HG03135 (cell line): Measurements from ENCODE around the gene CACNA1D.

ENCODE experiments used
- ATAC-seq: cut with Tn5 transposase; IDR thresholded peaks from one replicate; pipeline ENCODE4 v1.9.1; 2021; ENCODE audit warnings: mild to moderate bottlenecking, moderate library complexity; ENCODE audit not compliant: unreplicated experiment

CACNA1D gene

DNA sequence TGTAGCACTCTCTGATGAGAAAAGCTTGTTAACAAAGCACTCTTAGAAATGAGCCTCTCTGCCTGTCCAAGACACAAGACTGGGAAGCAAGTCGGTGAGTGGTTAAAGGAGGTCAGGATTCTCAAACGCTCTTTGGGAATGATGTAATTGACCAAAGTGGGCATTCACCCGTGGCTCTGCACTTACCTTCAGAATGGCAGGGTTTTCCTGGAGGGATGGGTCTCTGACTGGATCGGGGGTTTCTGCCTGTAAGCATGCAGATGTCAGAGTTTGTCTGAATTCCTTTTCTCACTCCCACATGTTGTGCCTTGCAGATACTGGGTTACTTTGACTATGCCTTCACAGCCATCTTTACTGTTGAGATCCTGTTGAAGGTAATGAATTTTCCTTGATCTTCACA lies 245.6 kb downstream of the CACNA1D start:
- no peak for ATAC-seq

DNA sequence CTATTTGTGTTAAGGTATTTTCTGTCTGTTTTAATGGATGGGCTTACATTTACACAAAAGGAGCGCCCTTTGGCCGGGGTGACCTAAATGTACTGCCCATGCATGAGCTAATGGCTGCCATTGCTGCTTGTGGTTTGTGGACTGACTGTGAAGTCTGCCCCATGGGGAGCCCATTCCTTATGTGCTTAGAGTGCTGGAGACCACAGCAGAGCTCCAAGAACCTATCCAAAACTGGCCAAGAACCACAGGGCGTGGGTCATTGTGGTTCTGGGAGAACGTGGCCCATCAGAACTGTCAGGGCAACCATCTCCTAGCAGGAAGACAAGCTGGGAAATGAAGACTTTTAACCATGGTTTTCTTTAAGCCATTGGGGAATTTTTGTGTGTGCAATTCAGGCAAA lies 246.5 kb downstream of the CACNA1D start:
- ATAC-seq: no peak

DNA sequence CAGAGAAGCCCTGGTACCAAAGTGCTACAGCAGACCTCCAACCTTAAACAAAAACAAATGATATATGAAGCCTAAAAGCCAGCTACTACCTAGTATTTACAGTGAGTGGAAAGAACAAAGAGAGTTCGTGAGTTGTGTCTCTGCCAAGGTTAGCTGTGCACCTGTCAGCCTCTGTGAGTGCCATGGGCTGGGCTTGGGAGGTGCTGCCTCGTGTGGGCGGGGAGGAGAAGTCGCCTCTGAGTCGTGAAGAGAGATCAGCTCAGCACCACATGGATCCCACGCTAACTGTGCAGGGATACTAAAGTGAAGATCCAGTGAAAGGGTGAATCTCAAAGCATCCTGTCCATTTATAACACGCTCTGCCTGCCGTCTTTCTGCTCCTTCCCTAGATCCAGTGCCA lies 249.9 kb downstream of the CACNA1D start:
- ATAC-seq: no peak

DNA sequence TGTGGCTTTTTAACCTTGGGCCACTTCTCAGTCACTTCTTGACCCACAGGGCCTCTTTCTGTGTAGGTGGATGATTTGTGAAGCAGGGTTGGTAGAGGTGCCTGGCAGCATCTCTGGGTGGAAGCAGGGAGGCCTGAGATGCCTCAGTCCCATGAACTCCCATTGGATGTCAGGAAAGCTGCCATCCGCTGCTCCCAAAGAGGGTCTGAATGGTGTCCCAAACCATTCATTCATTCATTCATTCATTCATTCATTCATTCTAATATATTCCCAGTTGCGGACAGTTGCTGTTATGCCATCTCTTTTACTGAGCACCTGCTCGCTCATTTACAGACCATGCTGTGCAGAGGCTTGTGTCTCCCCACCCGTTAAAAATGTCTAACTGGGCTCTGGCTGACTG lies 253.1 kb downstream of the CACNA1D start:
- no peak for ATAC-seq

DNA sequence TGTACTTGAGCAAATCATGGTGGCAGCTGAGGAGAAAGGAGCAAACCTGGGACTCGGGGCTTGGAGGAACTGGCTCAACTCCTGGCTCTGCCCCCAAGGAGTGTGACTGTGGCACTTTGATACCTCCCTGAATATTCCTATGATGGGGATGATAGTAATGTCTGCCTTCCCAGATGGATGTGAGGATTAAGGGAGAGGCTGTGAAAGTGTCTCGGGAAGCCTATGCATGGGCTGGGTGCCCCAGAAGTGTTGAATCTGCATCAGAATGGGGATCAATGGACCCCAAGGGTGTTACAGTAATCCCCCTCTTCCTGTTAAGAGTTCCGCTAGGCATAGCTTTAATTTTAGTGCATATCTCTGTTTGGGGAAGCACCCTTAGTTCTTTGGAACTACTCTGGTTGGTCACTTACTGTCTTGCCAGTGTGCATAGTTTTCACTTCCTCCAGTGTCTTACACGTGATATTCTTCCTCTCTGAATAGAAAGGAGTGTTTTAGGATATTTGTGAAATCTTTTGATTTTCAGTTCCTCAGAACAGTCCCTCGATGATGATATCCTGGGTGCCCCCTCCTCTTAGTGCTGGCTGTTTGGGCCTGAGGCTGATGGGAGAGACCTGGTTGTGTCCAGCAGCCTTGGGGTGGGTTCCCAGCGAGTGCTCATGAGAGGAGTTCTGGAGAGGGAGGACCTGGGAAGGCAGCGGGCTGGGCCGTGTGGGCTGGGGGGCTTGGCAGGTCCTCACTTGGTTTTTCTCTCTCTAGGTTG lies 254.3 kb downstream of the CACNA1D start:
- ATAC-seq: peak; percentile 82

DNA sequence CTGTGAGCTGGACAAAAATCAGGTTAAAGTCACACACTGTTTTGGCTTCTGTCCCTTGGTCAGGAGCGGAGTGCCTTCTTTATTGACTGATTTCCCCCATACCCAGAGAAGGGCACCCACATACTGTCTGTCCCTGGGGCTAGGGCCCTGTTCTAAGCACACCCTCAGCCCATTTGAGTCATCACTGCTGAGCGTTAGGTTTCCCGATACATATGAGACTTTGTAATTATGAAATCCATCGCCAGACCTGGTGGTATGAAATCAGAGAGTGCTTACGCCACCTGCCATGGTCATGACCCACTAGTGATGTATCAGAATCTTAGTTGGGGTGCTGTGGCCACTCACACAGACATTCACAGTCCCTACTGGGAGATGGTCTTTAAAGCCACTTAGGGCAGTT lies 255.0 kb downstream of the CACNA1D start:
- no peak for ATAC-seq

DNA sequence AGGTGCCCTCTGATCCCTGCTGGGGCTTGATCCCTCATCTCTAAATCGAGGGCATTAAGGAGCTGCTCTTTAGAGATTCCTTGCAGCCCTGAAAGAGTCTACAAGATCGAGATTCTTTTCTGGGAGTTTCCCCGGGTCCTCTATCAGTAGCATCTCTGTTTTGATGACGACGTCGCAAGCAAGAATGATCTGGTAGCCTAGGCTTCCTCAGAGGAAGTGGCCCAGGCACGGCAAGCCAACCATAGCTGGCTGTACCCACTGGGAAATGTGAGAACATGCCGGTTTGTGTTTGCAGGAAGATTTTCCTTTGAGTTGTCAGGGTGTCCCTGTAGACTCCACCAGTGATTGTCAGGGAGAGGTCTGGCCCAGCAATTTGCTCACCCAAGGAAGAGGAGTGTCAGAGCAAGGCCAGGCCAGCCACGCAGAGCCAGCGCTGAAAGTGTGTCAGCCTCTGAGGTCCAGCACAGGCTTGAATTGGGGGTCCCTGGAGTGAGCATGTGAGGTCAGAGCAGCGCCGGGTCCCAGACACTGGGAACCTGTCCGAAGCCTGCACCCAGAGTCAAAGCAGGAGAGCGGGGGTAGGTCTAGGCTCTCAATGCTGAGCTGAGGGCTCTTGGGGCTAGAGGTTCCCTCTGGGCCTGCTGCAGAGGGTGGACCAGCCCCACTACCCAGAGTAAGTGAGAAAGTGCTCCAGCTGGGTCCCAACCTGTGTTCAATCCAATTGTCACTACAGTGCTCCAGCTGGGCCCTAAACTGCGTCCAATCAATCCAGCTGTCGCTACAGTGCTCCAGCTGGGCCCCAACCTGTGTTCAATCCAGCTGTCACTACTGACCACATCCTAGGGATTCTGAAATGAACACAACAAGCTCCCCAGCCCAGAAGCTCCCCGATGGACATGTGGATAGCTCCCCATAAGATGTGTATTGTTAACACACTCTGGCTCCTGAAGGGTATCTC lies 256.1 kb downstream of the CACNA1D start:
- ATAC-seq: no peak

DNA sequence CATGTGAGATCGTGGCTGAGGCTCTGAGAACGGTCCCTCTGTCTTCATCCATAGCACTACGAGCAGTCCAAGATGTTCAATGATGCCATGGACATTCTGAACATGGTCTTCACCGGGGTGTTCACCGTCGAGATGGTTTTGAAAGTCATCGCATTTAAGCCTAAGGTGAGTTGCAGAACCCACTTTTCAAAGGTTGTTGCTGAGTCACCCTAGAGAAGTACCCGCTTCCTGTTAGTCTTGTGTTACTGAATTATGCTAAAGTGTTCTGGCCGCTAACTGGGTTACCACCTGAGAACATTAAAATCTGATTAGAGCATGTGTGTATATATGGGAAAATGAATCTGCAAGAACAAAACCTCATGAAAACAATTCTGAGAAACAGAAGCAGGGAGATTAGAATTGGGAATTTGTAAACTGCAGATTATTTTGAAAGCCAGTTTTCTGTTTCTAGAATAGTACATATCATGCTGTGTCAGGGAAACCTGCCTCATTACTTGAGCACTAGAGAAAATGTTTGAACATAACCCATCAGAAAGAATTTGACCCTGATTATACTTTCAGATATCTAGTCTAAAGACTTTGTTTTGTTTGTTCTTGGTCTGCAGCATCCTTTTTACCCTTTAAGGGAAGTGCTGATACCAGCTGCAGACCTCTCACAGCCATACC lies 259.2 kb downstream of the CACNA1D start:
- ATAC-seq: peak; percentile 48

DNA sequence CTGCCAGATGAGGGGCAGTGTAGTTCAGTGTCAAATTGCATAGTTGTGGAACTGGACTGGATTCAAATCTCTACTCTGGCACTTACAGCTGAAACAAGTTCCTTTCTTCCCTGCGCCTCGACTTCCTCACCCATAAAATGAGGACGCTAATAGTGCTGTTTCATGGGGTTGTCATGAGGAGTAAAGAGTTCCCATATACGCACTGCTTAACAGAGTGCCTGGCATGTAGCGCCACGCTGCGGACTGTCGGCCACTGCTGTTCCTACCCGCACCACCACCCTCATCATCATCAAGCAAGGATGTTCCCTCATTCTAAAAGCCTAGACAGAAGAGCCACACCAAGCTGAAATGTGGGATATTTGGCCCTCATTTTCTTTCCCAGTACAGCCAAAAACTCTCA lies 259.9 kb downstream of the CACNA1D start:
- ATAC-seq: no peak

DNA sequence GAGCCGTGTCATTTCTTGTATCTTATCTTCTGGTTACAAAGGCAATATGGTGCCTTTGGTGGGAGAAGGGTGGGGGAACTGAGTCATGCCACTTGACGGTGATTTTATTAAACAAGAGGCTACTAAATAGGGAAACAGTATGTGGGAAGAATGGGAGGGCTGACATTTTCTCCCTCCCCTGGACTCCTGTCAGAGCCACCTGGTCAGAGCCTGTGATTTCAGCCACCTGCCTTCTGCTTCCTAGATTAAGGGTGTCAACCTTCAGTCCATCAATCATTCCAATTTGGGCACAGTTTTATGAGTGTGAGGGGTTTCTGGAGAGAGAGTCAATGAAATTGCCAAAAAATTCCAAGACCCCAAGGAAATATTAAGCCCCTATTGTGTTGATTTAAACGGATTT lies 264.4 kb downstream of the CACNA1D start:
- ATAC-seq: no peak

DNA sequence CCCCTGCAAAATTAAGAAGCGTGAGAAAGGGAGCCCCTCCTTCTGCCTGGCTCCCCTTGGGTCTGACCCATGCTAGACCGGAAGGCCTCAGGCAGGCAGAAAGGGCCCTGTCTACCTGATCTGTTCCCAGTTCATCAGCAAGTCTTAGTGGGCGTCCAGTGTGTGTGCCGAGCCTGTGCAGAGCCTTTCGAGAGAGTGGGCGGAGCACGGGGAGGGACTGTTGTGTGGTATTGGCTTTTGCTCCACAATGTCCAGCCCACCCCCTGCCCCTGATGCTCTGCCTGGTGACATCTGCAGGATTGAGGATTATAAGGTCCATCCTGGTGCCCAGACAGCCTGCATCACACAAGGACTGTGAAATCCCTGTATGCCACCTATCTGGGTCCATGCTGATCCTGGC lies 268.9 kb downstream of the CACNA1D start:
- ATAC-seq: no peak

DNA sequence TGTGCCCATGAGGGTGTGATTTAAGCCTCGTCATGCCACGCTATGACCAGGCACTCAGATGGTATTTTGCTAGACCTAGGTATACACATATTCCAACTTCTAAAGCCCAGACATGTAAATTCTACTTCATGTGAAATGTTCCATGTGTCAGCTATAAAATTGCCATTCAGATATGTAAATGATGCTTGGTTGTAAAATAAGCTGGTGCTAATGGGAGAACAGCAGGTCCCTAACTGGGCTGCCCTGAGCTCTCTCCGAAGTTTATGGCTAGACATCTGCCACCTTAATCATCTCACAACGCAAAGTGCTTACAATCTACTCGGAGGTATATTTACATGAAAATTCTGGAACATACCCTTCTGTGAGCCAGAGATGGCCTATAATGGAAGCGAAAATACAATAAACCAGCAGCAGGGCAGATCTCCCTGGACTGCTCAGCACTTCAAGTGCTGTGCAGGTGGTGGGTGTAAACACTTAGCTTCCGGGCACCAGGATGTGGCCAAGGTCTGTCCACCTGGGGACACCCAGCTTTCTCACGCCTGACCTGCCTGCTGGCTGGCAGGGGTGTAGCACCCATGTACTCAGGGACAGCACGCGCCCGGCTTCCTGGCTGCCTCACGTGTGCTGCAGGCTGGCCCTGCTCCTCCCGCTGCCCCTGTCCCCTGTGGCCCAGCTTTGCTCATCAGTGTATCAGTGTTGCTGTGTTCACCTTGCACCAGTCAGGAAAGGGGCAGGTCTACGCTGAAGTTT lies 269.8 kb downstream of the CACNA1D start:
- no peak for ATAC-seq

DNA sequence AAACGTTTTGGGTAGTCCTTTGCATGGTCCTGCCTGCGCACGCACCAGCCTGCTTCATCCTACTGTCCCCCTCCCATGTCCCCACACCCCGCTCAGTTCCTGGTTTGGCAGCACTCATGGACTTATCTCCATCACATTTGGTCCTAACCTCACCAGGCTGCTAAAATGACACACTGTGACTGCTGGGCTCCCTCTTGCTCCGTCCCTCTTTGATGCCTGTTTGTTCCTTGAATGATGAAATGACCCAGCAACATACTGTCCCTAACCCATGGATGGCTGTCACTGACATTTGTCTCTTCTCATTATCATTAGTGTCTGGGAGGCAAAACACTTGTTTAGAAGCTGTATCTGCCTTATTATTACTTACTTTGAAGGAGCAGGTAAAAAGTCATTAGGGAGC lies 271.3 kb downstream of the CACNA1D start:
- ATAC-seq: no peak

DNA sequence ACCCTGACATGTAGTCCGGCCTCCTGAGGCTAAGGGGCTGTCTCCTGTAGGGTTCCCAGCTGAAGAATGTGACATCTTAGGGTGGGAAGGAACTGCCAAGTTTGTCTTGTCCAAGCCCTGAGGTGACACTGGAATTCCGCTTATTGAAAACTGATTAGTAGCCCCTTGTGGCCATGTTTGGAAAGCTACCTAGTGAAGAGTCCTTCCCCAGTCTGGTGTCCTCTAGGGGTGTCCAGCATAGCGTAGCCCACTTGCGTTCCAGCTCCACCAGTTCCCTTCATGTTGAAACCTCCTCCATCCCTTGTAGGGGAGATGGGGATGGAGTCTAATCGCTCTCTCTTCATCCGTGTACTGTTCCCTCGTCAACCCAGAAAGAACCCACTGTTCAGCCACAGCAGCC lies 272.3 kb downstream of the CACNA1D start:
- ATAC-seq: no peak

DNA sequence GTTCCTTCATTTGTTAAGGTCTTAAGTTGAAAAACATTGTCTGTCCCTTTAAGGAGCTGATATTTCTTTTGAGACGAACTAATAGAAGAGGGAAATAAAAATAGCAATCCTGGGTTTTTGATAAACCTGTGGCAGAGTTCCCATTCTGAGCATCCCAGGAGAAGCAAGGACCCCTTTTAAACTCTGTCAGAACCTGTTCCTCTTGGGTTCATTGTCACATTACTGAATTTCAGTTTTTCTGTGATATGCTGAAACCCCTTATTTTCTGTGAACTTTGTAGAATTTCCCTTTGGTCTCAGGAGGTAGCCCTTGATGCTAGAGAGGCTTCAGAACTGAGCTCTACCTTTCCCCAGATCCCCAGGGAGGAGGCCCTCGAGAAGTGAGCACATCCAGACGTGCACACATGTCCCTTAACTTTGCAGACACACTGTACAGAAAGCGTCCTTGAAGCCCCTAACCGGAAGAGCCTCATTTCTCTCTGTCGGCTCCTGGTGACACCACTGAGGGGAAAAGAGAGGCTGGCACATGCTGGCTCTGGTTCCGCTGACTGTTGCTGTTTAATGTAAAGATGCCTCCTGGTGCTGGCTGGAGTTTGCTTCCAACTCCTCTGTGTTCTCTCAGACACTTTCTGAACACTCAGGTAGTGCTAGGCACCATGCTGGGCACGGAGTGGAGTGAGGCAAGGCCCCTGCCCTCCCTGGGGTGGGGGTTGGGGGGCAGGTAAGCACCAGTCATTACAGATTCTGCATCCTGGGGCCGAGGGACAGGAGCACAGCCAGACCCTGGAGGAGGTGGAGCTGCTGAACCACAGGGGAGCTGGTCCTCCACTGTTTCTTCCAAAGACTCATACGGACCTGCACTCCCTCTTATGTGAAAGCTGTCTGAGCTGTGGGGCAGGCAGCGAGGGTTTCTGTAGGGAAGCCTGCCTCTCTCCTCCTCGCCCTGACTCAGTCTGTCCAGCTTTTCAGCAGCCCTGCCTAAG lies 274.4 kb downstream of the CACNA1D start:
- ATAC-seq: no peak

DNA sequence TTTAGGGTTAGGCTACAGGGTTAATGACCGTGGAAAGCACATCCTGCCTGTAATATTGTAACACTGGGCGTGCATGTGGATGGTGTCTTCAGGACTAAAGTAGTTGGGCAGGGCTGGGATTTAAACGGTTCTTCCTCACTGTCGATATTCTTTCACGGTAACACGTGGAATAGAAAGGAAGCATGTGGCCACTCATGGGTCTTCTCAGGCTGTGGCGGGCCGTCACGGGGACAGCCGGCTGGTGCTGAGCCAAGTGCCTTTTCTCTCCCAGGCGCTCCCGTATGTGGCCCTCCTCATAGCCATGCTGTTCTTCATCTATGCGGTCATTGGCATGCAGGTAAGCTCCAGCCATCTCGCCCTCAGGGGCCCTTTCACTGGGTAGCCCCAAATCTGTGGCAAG lies 278.2 kb downstream of the CACNA1D start:
- no peak for ATAC-seq

DNA sequence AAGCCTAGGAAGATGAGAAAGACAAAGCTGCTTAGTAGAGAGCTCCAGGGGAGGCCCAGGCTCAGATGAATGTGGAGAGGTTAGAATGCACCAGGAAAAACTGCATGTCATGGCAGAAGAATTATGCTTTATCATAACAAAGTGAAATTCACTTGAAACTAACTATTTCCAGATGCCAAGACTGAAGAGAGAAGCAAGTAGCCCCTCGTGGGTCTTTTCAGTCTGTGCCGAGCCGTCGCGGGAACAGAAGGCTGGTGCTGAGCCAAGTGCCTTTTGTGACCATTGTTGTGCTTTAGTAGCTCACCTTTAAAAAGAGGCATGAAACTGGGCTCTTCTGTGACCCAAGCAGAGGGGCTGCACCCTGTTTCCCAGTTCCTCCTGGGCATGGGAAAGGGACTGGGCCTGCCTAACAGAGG lies 278.6 kb downstream of the CACNA1D start:
- ATAC-seq: no peak

DNA sequence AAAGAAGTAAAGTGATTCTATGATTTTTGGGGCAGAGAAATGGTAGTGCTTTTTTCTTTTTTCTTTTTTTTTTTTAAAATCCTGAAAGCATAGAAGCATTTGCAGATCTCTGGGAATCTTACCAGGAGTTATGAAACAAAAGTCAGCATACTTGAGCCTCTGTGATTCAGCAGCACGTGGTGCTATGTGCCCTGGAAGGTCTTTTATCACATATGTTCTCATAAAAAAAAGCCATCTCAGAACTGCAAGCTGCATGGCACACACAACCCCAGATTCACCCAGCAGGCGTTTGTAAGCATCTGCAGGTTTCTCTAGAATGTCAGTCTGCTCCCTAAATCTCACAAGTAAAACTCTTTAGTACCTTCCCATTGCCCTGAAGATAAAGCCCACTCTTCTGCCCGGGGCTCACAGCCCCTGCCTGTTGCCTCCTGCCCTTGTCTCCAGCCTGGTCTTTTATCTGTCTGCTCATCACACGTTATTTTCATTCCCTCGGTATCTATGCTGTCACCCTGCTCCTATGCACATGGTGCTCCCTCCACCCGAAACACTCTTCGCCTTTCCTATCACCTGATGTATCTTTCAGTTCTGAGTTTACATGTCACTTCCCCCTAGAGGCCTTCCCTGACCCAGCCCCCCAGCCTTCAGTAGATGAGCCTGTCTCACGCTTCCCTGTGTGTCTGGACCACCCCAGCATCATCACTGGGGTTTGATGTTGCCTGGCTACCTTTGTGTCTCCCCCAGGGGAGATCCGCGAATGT lies 279.4 kb downstream of the CACNA1D start:
- ATAC-seq: peak; percentile 82

DNA sequence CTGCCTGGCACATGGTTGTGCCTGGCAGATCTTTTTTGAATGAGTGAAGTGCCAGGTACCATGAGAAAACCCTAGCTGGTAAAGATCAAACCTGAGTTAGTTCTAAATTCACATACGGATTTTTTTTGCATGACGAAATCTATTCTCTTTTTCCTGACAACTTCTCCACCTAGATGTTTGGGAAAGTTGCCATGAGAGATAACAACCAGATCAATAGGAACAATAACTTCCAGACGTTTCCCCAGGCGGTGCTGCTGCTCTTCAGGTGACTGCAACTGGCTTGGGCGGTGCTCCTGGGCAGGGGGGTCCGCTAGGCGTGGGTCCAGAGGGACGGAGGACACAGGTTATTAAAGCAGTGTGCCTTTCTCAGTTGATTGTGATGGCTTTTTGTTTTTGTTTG lies 280.0 kb downstream of the CACNA1D start:
- ATAC-seq: no peak
